Measurements from ENCODE around the gene TMOD3.
A peak's percentile ranks its signal among the peaks of the same experiment; 100 is the strongest.

TMOD3 gene

DNA sequence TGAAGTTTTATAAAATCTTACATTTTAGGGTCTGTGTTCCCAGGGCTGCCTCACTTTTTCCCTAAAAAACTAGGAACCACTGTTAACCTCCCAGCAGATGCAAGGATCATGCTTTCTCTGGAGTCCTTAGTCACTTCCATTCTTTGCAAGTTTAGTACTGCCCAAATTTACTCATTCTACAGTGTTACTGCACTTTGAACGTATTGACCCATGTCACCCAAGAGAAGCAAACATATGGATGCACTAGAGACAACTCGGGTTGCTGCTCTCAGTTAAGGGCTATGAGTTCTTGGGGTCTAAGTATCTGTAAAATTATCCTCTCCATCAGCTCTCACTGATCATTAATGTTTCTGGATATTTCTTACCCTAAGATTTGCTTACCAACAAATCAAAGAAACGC is 83.1 kb downstream of the TMOD3 start:
- DNase-seq: no peak

DNA sequence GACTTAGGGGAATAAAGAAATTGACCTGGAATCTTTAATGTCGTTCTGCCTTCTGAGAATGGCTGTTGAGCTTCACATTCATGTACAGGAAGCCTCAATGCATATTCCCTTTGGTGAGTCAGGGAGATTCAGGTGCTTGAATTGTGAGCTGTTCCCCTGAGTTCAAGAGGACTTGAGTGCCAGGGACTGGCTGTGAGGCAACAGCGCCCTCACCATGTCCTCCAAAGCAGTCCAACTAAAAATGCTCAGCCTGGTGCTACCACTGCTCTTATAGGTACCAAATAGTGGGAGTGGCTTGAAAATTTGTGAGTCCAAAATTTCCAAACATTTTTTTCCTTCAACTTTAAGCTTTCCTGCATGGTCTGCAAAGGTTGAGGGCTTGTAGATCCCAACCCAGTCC is 88.0 kb downstream of the TMOD3 start:
- peak; percentile 66 for DNase-seq

DNA sequence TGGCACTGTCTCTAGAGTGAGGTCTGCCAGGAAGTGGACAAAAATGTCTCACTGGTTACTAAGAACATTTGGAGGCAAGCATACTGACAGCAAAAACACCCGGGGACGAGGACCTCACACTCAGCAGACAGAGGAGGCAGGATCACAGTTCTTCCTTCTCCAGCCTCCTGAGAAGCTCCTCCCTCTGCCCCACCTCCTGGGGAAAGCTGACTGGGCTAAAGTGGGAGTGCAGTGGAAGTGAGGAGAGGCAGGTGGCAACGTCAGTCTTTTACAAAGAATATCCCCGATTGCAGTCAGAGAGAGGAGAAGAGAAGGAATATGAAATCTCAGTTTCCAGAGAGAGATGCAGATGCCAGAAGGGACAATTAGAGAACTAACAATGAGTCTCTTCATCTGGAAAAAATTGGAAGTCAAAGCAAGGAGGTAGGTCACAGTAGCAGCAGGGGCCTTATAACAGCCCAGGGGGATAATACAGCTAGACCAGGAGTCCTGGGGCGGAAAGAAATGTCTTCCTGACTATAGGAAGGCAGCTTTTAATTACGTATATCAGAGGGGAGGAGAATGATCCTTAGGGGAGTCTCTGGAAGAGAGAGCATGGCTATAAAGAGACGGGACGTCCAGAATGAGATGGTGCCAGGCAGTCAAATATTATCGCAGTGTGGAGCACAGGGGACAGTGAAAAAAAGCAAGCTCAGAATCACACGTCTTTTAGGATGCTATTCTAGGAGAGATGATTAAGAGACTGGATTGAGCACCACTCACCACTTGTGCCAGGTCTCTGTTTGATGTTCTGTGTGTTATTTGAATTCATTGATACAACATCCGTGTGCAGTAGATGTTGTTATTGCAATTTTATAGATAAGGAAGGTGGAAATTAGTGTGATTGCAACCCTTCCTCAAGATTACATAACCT is 95.0 kb downstream of the TMOD3 start:
- no peak for DNase-seq

DNA sequence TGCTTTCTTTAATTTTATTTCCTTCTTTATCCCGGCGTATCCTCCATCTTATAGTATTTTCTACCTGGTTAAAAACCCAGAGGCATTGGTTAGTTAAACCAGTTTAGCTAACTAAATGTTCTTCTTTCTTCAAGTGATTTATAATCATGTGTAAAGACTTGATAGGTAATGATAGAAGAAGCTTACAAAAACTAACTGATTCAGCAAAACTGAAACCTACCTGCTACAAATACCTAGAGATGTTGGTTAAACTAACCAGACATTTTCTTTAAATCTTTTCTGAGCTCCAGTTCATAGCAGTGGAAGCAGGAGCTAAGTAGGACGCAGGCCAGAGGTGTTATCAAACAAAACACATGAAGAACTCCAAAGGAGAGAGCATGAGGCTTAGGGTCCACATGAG is 97.4 kb downstream of the TMOD3 start:
- DNase-seq: no peak

DNA sequence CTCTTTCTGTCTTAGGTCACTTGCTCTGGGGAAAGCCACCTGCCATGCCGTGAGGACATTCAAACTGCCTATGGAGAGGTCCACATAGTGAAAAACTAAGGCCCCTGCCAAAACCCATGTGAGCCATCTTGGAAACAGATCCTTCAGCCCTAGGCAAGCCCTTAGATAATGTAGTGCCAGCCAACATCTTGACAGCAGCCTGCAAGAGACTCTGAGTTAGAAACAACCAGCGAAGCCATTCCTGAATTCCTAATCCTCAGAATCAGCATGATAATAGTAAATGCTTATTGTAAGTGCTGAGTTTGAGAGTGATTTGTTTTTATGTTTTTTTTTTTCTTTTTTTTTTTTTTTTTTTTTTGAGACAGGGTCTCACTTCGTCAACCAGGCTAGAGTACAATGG is 101.6 kb downstream of the TMOD3 start:
- no peak for DNase-seq

DNA sequence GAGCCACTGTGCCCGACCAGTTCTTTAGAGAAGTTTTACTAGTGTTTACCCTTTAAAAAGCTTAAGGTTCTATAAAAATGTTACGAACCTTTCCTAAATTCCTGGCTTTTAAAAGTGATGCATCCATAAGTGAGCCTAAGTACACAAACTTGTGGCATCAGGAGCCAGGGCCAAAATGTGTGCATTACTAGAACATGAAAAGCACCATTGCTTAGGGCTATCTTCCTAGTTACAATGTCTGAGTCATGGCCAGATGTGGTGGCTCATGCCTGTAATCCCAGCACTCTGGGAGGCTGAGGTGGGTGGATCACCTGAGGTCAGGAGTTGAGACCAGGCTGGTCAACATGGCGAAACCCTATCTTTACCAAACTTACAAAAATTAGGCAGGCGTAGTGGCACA is 102.2 kb downstream of the TMOD3 start:
- no peak for DNase-seq

DNA sequence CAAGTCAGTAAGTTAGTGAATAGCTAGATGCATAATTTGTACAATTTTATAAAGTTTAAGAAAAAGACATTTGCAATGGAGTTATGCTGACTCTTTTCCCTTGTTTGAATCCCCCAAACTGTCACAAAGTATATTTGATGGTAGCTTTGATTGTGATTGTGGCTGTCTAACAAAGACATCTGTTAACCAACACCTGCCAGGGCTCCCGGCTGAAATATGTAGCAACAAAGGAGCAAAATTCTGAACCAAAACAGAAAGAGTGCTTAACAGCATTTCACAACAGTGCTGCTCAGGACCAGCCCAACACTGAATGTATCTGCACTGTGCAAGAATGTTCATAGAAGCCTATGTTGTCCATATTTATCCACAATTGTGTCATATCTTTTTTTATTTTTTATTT is 102.7 kb downstream of the TMOD3 start:
- DNase-seq: no peak

DNA sequence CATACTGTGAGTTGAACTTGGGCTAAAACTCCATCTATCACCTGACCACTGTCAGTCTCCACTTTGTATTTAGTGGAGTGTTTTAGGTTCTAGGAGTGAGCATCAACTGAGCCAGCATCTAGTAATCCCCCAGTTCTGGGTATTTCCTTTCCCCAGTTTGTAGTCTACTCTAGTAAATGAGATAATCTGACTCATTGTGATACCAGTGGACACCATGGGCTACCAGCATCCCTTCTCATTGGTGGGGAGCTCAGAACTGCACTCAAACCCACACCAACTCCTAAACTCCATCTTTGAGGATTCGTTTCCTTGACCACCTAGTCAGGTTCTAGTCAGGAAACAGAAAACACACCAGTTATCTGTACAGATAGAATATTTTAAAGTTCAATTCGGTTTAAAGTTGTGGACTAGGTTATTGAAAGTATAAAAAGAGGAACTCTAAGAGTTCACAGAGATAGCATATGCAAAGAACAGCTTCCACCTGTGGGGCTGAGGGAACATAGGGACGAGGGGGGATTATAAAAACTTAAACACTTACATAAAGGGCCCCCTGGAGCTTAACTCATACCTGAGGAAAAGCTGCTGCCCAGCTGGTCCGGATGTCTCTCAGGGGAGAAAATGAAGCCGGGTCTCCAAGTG is 106.1 kb downstream of the TMOD3 start:
- DNase-seq: no peak

DNA sequence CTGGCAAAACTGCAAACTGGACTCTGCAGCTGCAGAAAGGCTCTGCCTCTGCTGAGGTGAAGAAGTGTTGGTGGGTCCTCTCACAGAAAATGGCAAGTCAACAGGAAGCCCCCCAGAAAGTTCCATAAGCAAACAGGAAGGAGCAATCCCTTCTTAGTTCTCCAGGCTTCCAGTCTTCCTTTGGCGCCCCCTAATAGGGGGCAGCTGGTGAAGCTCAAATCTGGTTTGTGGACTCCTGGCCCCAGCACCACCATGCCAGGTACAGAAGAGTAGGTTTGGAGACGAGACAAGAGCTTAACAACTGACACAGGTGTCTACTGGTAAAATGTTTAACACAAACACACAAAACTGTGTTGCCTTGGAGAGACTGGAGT is 106.6 kb downstream of the TMOD3 start:
- DNase-seq: no peak

DNA sequence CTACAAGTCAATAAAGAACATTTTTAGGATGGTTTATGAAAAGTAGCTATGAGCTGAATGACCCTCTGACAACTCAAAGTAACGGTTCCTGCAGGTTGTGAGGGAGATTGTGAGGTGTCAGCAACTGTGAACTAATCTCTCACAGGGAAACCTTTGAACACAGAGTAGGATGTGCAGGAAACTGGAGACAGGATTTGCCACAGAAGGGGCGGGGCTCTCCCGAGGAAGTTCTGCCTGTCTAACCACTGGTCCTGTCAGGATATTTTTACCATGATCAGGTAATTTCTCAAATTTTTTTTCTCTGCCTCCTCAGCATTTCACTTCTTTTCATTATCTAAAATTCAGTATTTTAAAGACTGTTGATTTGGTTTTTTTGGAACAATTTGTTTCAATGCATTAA is 108.8 kb downstream of the TMOD3 start:
- no peak for DNase-seq

DNA sequence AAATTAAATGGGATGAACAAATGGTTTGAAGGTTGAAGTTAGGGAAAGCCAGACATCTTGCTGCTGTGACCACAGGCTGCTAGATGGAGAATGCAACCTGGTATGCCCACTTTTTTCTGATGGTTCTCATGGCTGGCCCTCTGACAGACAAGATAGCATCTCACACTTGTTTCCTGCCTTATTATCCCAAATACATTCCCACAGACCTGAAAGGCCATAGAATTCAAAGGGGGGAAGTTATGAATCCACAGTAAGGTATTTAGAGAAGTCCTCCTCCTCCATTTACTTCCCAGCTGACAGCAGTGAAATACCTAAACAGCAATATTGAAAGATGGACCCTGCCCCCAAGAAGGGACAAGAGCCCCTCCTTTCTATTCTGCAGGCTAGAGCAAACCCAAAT is 109.8 kb downstream of the TMOD3 start:
- DNase-seq: no peak

DNA sequence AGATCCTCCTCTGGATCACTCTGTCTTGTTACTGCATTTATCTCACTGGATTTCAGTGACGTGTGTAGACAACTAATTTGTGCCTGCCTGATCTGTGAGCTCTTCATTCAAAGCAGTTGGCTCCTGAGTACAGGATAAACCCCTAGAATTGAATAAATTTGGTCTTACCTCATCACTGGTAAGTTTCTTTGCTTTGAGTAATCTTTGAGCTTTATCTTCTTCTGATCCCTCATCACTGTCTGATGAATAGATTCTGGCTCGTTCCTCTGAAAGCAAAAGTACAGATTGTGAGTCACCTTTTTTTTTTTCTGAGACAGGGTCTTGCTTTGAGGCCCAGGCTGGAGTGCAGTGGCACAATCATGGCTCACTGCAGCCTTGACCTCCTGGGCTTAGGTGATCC is 117.7 kb downstream of the TMOD3 start:
- DNase-seq: no peak

DNA sequence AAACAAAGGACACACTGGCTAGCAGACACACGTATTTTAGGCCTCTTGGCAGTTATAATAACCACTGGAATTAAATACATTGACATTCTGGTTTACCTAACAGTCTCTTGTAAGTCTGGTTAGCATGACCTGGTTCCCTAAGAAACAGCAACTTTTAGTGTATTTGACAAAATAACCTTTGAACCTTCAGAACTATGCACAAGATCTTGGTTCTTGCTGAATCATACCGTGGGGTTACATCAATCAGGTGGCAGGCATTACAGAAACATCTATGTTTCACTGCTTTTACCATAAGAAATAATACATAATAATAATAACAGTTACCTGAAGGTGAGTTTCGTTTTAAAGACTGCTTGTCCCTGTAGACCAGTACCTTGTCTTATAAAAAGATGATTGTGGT is 123.4 kb downstream of the TMOD3 start:
- no peak for DNase-seq

DNA sequence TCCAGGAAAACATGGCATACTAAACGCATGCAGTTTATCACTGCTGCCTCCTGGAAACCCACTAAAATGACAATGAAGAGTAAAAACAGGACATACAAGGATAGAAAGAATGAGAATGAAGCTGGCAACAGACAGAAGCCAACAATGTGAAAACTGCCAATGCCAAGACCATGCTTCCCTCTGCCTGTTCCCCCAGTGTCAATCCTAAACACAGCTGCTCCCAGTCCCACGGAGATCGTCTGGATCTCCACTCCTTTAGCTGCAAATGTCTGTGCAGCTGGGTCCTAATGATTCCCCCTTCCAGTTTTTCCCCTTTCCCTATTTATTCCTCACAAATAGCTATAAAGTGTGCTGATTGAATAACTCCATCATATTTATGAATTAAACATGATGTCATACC is 126.1 kb downstream of the TMOD3 start:
- no peak for DNase-seq

Data from SHP77 treated with DMSO at 0.1 percent for 48 hours (cell line).